Mesenchymal stem cell (in vitro differentiated cells and primary cell): ENCODE results near the gene ITGB2.

Source experiments
- DNase-seq: peaks from one replicate; pipeline ENCODE4 v3.0.0-alpha.2; 2013
- H2AFZ ChIP-seq: one replicate; pipeline ENCODE4 v1.6.1; 2013; ENCODE audit warnings: low read depth, mild to moderate bottlenecking, control low read depth, inconsistent platforms, low read length, moderate library complexity
- H2AK5ac ChIP-seq: 2 replicates; pipeline ENCODE4 v1.6.1; 2013; ENCODE audit warnings: low read length, moderate library complexity, mild to moderate bottlenecking, inconsistent platforms; ENCODE audit not compliant: severe bottlenecking
- H2BK120ac ChIP-seq: one replicate; pipeline ENCODE4 v1.6.1; 2013; ENCODE audit warnings: low read depth, mild to moderate bottlenecking, inconsistent platforms, low read length, moderate library complexity
- H2BK12ac ChIP-seq, 2 experiments: one replicate each; pipeline ENCODE4 v1.6.1; 2013; ENCODE audit warnings: inconsistent platforms in 2 of 2, low read length in 2 of 2, mild to moderate bottlenecking in 2 of 2, moderate library complexity in 2 of 2, control low read depth in 1 of 2
- H2BK15ac ChIP-seq: one replicate; pipeline ENCODE4 v1.6.1; 2013; ENCODE audit warnings: mild to moderate bottlenecking, low read depth, inconsistent platforms; ENCODE audit not compliant: poor library complexity, severe bottlenecking
- H2BK5ac ChIP-seq: 2 replicates; pipeline ENCODE4 v1.6.1; 2013; ENCODE audit warnings: low read depth, mild to moderate bottlenecking, low read length, control low read depth, inconsistent platforms; ENCODE audit not compliant: poor library complexity, severe bottlenecking
- H3K14ac ChIP-seq, 2 experiments: one replicate each; pipeline ENCODE4 v1.6.1; 2013; ENCODE audit warnings: inconsistent platforms in 2 of 2, low read length in 2 of 2, control low read depth in 1 of 2, mild to moderate bottlenecking in 1 of 2, moderate library complexity in 1 of 2
- H3K18ac ChIP-seq, 2 experiments: one replicate each; pipeline ENCODE4 v1.6.1; 2013; ENCODE audit warnings: inconsistent platforms in 2 of 2, low read length in 2 of 2, control low read depth in 1 of 2, low read depth in 1 of 2, mild to moderate bottlenecking in 1 of 2
- H3K23ac ChIP-seq, 2 experiments: one replicate each; pipeline ENCODE4 v1.6.1; 2013; ENCODE audit warnings: inconsistent platforms in 2 of 2, low read length in 2 of 2, mild to moderate bottlenecking in 2 of 2, moderate library complexity in 2 of 2, control low read depth in 1 of 2
- H3K27ac ChIP-seq: 2 replicates; pipeline ENCODE4 v1.5.1; 2013; ENCODE audit warnings: mild to moderate bottlenecking, moderate library complexity, low read length, control low read depth, inconsistent platforms; ENCODE audit not compliant: poor library complexity, severe bottlenecking
- H3K27me3 ChIP-seq, 2 experiments: 2 replicates each; pipeline versions ENCODE4 v1.6.1 to v1.7.0; 2013; ENCODE audit warnings: low read length in 2 of 2, mild to moderate bottlenecking in 2 of 2, moderate library complexity in 2 of 2, control low read depth in 1 of 2, inconsistent platforms in 1 of 2; ENCODE audit not compliant: control insufficient read depth in 1 of 2, insufficient read depth in 1 of 2
- H3K36me3 ChIP-seq, 2 experiments: 2 replicates each; pipeline versions ENCODE4 v1.6.1 to v1.7.0; 2013; ENCODE audit warnings: low read length in 2 of 2, control low read depth in 1 of 2, inconsistent platforms in 1 of 2, low read depth in 1 of 2, mild to moderate bottlenecking in 1 of 2; ENCODE audit not compliant: insufficient read depth in 2 of 2, control insufficient read depth in 1 of 2
- H3K4ac ChIP-seq, 2 experiments: one replicate each; pipeline ENCODE4 v1.6.1; 2013; ENCODE audit warnings: inconsistent platforms in 2 of 2, low read length in 2 of 2, mild to moderate bottlenecking in 2 of 2, moderate library complexity in 2 of 2, control low read depth in 1 of 2, low read depth in 1 of 2
- H3K4me1 ChIP-seq: 2 replicates; pipeline ENCODE4 v1.6.1; 2013; ENCODE audit warnings: low read depth, low read length, control low read depth; ENCODE audit not compliant: control insufficient read depth, insufficient read depth
- H3K4me2 ChIP-seq: 2 replicates; pipeline ENCODE4 v1.6.1; 2013; ENCODE audit warnings: low read length, mild to moderate bottlenecking, inconsistent platforms; ENCODE audit not compliant: poor library complexity, severe bottlenecking
- H3K4me3 ChIP-seq, 2 experiments: 2 replicates each; pipeline versions ENCODE4 v1.5.1 to v1.7.0; 2013; ENCODE audit warnings: low read length in 2 of 2, mild to moderate bottlenecking in 2 of 2, control low read depth in 1 of 2, low read depth in 1 of 2; ENCODE audit not compliant: insufficient read depth in 1 of 2
- H3K79me1 ChIP-seq: replicated peaks from 2 replicates; pipeline ENCODE4 v1.6.1; 2013; ENCODE audit warnings: mild to moderate bottlenecking, control low read depth, low read length, inconsistent platforms; ENCODE audit not compliant: poor library complexity, severe bottlenecking
- H3K9ac ChIP-seq: 2 replicates; pipeline ENCODE4 v1.7.0; 2013; ENCODE audit warnings: mild to moderate bottlenecking, low read length, moderate library complexity
- H3K9me3 ChIP-seq: 2 replicates; pipeline ENCODE4 v1.7.0; 2013; ENCODE audit warnings: mild to moderate bottlenecking, low read length; ENCODE audit not compliant: control insufficient read depth
- H4K8ac ChIP-seq: one replicate; pipeline ENCODE4 v1.6.1; 2013; ENCODE audit warnings: inconsistent platforms, mild to moderate bottlenecking, low read length, moderate library complexity
- H4K91ac ChIP-seq: one replicate; pipeline ENCODE4 v1.6.1; 2013; ENCODE audit warnings: mild to moderate bottlenecking, low read length, inconsistent platforms
- WGBS: methylation state at CpG from one replicate; pipeline ENCODE4 v1.1.7; 2013; ENCODE audit warnings: mixed read lengths; 5-methylcytosine and 5-hydroxymethylcytosine counted together

The ITGB2 gene

GRCh38 chr21:44893948-44894656 lies 26.6 kb downstream of the ITGB2 start:
- Histone ChIP-seq H3K36me3 (no peaks in the 10 kb centered on the region), H2BK5ac (no peak overlapping the region), H3K79me1 (no peaks in the 10 kb centered on the region), H3K4ac (no peak overlapping the region), H3K14ac (no peak overlapping the region), H3K27ac (no peak overlapping the region), H4K91ac (no peak overlapping the region), H3K4me2 (no peak overlapping the region), H3K9ac (no peak overlapping the region), H2AFZ (no peak overlapping the region), H2AK5ac (no peak overlapping the region), H3K4me1 (peaks cover 7% of the 10 kb centered on the region), H2BK120ac (no peak overlapping the region), H2BK15ac (no peak overlapping the region), H3K4me3 (no peak overlapping the region), H3K9me3 (no peaks in the 10 kb centered on the region), H3K18ac (no peak overlapping the region), H3K27me3 (peaks cover 78 to 88% of the 10 kb centered on the region in 2 experiments), H3K23ac (no peak overlapping the region), H2BK12ac (no peak overlapping the region), H4K8ac (no peak overlapping the region)
- no peak for DNase-seq
- 90% methylated on average over 15 of the region's 15 CpGs for whole genome bisulfite sequencing

GRCh38 chr21:44893278-44893556 lies 27.5 kb downstream of the ITGB2 start:
- no peak overlapping the region for H3K14ac ChIP-seq
- no peak overlapping the region for H3K18ac ChIP-seq
- no peak overlapping the region for H2BK120ac ChIP-seq
- H3K23ac ChIP-seq = no peak overlapping the region
- H2AK5ac ChIP-seq = no peak overlapping the region
- no peaks in the 10 kb centered on the region for H3K36me3 ChIP-seq
- no peaks in the 10 kb centered on the region for H3K79me1 ChIP-seq
- no peak for DNase-seq
- no peak overlapping the region for H3K4ac ChIP-seq
- 92% methylated on average over 7 of the region's 7 CpGs for WGBS
- H3K27me3 ChIP-seq = peaks cover 71 to 80% of the 10 kb centered on the region in 2 experiments
- H3K27ac ChIP-seq = no peak overlapping the region
- H4K91ac ChIP-seq = no peak overlapping the region
- no peak overlapping the region for H2AFZ ChIP-seq
- no peak overlapping the region for H3K4me2 ChIP-seq
- no peak overlapping the region for H2BK5ac ChIP-seq
- H3K4me1 ChIP-seq = peaks cover 7% of the 10 kb centered on the region
- no peaks in the 10 kb centered on the region for H3K9me3 ChIP-seq
- H4K8ac ChIP-seq = no peak overlapping the region
- H2BK12ac ChIP-seq = no peak overlapping the region
- no peak overlapping the region for H2BK15ac ChIP-seq
- no peak overlapping the region for H3K4me3 ChIP-seq
- no peak overlapping the region for H3K9ac ChIP-seq

GRCh38 chr21:44892536-44893277 lies 28.0 kb downstream of the ITGB2 start:
- H2BK12ac ChIP-seq = no peak overlapping the region

GRCh38 chr21:44892095-44892494 lies 28.6 kb downstream of the ITGB2 start:
- Histone ChIP-seq H3K4me1 (peaks cover 7% of the 10 kb centered on the region), H2AFZ (no peak overlapping the region), H3K18ac (no peak overlapping the region), H3K4me3 (no peak overlapping the region), H2BK15ac (no peak overlapping the region), H4K8ac (no peak overlapping the region), H3K79me1 (no peaks in the 10 kb centered on the region), H3K9ac (no peak overlapping the region), H3K36me3 (no peaks in the 10 kb centered on the region), H3K23ac (no peak overlapping the region), H3K27me3 (peaks cover 65 to 75% of the 10 kb centered on the region in 2 experiments), H3K9me3 (no peaks in the 10 kb centered on the region), H4K91ac (no peak overlapping the region), H3K4ac (no peak overlapping the region), H2AK5ac (no peak overlapping the region), H3K27ac (no peak overlapping the region), H3K4me2 (no peak overlapping the region), H3K14ac (no peak overlapping the region), H2BK12ac (no peak overlapping the region), H2BK5ac (no peak overlapping the region), H2BK120ac (no peak overlapping the region)
- WGBS = 87% methylated on average over 19 of the region's 19 CpGs
- DNase-seq = no peak

More at GRCh38 chr21:44892536-44893277, 28.0 kb downstream of the ITGB2 start:
- no peak overlapping the region for H3K4me2 ChIP-seq
- no peak overlapping the region for H3K27ac ChIP-seq
- no peaks in the 10 kb centered on the region for H3K79me1 ChIP-seq
- H3K4me1 ChIP-seq = peaks cover 7% of the 10 kb centered on the region
- H2BK15ac ChIP-seq = no peak overlapping the region
- no peak overlapping the region for H3K9ac ChIP-seq
- no peak overlapping the region for H3K4ac ChIP-seq
- H2AFZ ChIP-seq = no peak overlapping the region
- WGBS = 35% methylated on average over 12 of the region's 15 CpGs
- no peak overlapping the region for H2BK120ac ChIP-seq
- DNase-seq = no peak
- H2BK5ac ChIP-seq = no peak overlapping the region
- H4K8ac ChIP-seq = no peak overlapping the region
- no peak overlapping the region for H2AK5ac ChIP-seq
- H3K14ac ChIP-seq = no peak overlapping the region
- no peak overlapping the region for H3K18ac ChIP-seq
- H4K91ac ChIP-seq = no peak overlapping the region
- H3K23ac ChIP-seq = no peak overlapping the region
- H3K4me3 ChIP-seq = no peak overlapping the region
- peaks cover 66 to 75% of the 10 kb centered on the region in 2 experiments for H3K27me3 ChIP-seq
- H3K9me3 ChIP-seq = no peaks in the 10 kb centered on the region
- no peaks in the 10 kb centered on the region for H3K36me3 ChIP-seq
